HEK293T (cell line): Measurements from ENCODE around the gene TRAPPC11.

ENCODE experiments used
- CTCF ChIA-PET: fragments of 350-600 bp; formaldehyde crosslinking; extraction: SDS; loops from one replicate; lab custom pipeline; 2021; ENCODE audit warnings: antibody characterized with exemption, inconsistent platforms; lab: Yijun Ruan, JAX
- POLR2A ChIA-PET: fragments of 350-600 bp; formaldehyde crosslinking; extraction: SDS; loops from one replicate; lab custom pipeline; 2020; ENCODE audit warnings: antibody characterized with exemption, inconsistent platforms; lab: Yijun Ruan, JAX
- DNase-seq: peaks from one replicate; pipeline ENCODE4 v3.0.0; 2012; ENCODE audit warnings: mixed read lengths; ENCODE audit errors: extremely low spot score
- ARNT ChIP-seq: fragments of 450-650 bp; IDR thresholded peaks from 2 replicates; pipeline ENCODE4 v1.6.1; 2017; ENCODE audit warnings: mild to moderate bottlenecking
- BHLHE40 ChIP-seq: fragments of 450-650 bp; IDR thresholded peaks from 2 replicates; pipeline ENCODE4 v1.6.1; 2016; ENCODE audit warnings: mild to moderate bottlenecking, moderate library complexity, borderline replicate concordance
- CTBP1 ChIP-seq: fragments of 450-650 bp; IDR thresholded peaks from 2 replicates; pipeline ENCODE4 v1.6.1; 2016; ENCODE audit warnings: borderline replicate concordance
- ELF4 ChIP-seq: fragments of 450-650 bp; IDR thresholded peaks from 2 replicates; pipeline ENCODE4 v1.6.1; 2017; ENCODE audit warnings: antibody characterized with exemption
- FOXA1 ChIP-seq: fragments of 450-650 bp; IDR thresholded peaks from 2 replicates; pipeline ENCODE4 v1.6.1; 2016; ENCODE audit warnings: mild to moderate bottlenecking
- FOXK2 ChIP-seq: fragments of 450-650 bp; IDR thresholded peaks from 2 replicates; pipeline ENCODE4 v1.6.1; 2016; ENCODE audit warnings: mild to moderate bottlenecking
- FOXM1 ChIP-seq: fragments of 450-650 bp; IDR thresholded peaks from 2 replicates; pipeline ENCODE4 v1.6.1; 2017; ENCODE audit warnings: mild to moderate bottlenecking, borderline replicate concordance
- HDGF ChIP-seq: fragments of 450-650 bp; IDR thresholded peaks from 2 replicates; pipeline ENCODE4 v1.6.1; 2017; ENCODE audit warnings: antibody characterized with exemption, borderline replicate concordance
- L3MBTL2 ChIP-seq: fragments of 450-650 bp; conservative IDR thresholded peaks from 2 replicates; pipeline ENCODE4 v1.6.1; 2016; ENCODE audit warnings: mild to moderate bottlenecking
- LEF1 ChIP-seq: fragments of 450-650 bp; IDR thresholded peaks from 2 replicates; pipeline ENCODE4 v1.6.1; 2017; ENCODE audit warnings: mild to moderate bottlenecking, borderline replicate concordance
- NFRKB ChIP-seq: fragments of 450-650 bp; IDR thresholded peaks from 2 replicates; pipeline ENCODE4 v1.6.1; 2016; ENCODE audit warnings: mild to moderate bottlenecking, moderate library complexity
- SP1 ChIP-seq: fragments of 450-650 bp; IDR thresholded peaks from 2 replicates; pipeline ENCODE4 v1.6.1; 2017
- SUZ12 ChIP-seq: fragments of 450-650 bp; IDR thresholded peaks from 2 replicates; pipeline ENCODE4 v1.6.1; 2016; ENCODE audit warnings: mild to moderate bottlenecking
- TARDBP ChIP-seq: fragments of 450-650 bp; IDR thresholded peaks from 2 replicates; pipeline ENCODE4 v1.6.1; 2016
- ZNF384 ChIP-seq: fragments of 450-650 bp; IDR thresholded peaks from 2 replicates; pipeline ENCODE4 v1.6.1; 2016
- TF ChIP-seq, protein P1 (sequence below): fragments of 450-650 bp; IDR thresholded peaks from 2 replicates; pipeline ENCODE4 v1.6.1; 2016

Gene TRAPPC11

GRCh38 chr4:183670251-183670650 lies 11.2 kb downstream of the TRAPPC11 start:
- POLR2A ChIA-PET, result no interaction called here
- CTCF ChIA-PET, result interaction anchor here (1.2 kb wide), 1 partner anchor 10 kb away, joined by 3 read pairs; no protein-coding TSS in a partner anchor

DNA sequence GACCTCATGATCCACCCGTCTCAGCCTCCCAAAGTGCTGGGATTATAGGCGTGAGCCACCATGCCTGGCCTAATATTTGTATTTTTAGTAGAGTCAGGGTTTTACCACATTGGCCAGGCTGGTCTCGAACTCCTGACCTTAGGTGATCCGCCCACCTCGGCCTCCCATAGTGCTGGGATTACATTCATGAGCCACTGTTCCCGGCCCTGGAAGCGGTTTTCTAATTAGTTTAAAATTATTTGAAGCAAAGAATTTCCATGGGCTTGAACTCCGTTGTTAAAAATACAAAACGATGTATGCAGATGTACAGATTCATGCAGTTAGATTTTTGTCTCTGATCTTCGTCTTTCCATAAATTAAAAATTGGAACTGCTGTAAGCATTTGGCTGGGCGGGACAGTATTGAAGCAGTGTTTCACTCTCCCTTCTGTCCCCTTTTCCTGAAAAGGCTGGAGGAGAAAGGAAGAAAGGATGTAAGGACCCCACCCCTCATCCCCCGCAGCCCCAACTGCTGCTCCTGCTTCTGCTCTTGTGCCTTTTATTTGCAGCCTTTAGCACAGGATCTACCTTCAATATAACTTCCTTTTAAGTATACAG lies 12.0 kb downstream of the TRAPPC11 start:
- ChIA-PET POLR2A (no interaction called here), CTCF (no interaction called here)
- TF ChIP-seq ELF4, result no peak
- TF ChIP-seq, protein P1, sequence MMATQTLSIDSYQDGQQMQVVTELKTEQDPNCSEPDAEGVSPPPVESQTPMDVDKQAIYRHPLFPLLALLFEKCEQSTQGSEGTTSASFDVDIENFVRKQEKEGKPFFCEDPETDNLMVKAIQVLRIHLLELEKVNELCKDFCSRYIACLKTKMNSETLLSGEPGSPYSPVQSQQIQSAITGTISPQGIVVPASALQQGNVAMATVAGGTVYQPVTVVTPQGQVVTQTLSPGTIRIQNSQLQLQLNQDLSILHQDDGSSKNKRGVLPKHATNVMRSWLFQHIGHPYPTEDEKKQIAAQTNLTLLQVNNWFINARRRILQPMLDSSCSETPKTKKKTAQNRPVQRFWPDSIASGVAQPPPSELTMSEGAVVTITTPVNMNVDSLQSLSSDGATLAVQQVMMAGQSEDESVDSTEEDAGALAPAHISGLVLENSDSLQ, result no peak
- no peak for DNase-seq

More at GRCh38 chr4:183670251-183670650, 11.2 kb downstream of the TRAPPC11 start:
- no peak for DNase-seq
- no peak for TF ChIP-seq ARNT
- TF ChIP-seq CTBP1, result no peak

DNA sequence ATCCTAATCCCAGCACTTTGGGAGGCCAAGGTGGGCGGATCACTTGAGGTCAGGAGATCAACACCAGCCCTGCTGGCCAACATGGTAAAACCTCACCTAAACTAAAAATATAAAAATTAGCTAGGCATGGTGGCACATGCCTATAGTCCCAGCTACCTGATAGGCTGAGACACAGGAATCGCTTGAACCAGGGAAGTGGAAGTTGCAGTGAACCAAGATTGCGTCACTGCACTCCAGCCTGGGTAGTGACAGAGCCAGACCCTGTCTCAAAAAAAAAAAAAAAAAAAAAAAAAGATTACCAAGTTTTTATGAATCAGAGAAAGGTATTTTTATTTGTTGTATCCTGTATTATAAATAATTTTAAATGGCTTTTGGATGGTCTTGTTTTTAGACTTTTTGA lies 15.1 kb downstream of the TRAPPC11 start:
- CTCF ChIA-PET, result no interaction called here
- no peak for DNase-seq
- POLR2A ChIA-PET, result no interaction called here
- no peak for TF ChIP-seq CTBP1
- TF ChIP-seq SP1, result no peak
- no peak for TF ChIP-seq BHLHE40
- TF ChIP-seq SUZ12, result no peak
- TF ChIP-seq TARDBP, result no peak
- TF ChIP-seq HDGF, result no peak
- no peak for TF ChIP-seq NFRKB
- no peak for TF ChIP-seq FOXM1
- TF ChIP-seq LEF1, result no peak
- TF ChIP-seq ELF4, result no peak
- TF ChIP-seq FOXK2, result no peak
- TF ChIP-seq, protein P1, result no peak
- TF ChIP-seq ARNT, result no peak
- TF ChIP-seq L3MBTL2, result no peak
- no peak for TF ChIP-seq ZNF384
- TF ChIP-seq FOXA1, result no peak

DNA sequence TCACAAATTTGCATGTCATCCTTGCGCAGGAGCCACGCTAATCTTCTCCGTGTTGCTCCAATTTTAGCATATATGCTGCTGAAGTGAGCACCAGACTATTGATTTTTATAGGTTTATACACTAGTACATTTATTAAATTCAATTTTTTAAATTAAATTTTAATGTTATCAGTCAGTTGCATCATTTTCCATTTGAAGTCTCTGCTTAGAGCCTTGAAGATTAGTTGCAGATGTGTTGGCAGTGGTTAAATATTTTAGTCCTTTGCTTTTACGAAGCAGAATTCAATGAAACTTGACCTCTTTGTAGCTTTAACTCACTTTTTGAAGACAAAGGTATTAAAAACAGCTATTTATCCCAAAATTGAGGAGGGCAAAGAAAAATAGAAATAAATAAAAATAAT lies 16.5 kb downstream of the TRAPPC11 start:
- no peak for DNase-seq
- POLR2A ChIA-PET, result no interaction called here
- TF ChIP-seq TARDBP, result no peak
- CTCF ChIA-PET, result interaction anchor here (0.5 kb wide), 1 partner anchor 201 kb away, joined by 3 read pairs; no protein-coding TSS in a partner anchor

DNA sequence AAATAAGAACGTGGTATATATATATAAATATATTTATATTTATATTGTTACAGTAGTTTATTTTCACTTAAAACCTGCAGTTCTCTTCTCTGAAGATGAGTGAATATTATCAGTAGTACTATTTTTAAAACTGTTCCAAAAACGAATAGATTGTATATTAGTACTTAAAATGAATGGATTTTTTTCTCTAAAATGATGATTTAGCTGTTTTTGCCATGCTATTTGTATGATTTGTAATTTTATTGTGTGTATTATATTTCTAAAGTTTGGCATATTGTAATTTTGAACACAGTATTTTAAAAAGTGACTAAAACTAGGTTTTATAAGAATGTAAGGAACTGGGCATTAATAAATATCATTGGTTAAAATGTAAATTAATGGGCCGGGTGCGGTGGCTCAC lies 22.0 kb downstream of the TRAPPC11 start:
- POLR2A ChIA-PET, result no interaction called here
- DNase-seq, result no peak
- TF ChIP-seq LEF1, result no peak

GRCh38 chr4:183686461-183686860 lies 27.4 kb downstream of the TRAPPC11 start:
- ChIA-PET POLR2A (no interaction called here), CTCF (no interaction called here)
- TF ChIP-seq ELF4, result no peak
- TF ChIP-seq ARNT, result no peak
- TF ChIP-seq SP1, result no peak
- TF ChIP-seq CTBP1, result no peak
- no peak for TF ChIP-seq FOXA1
- TF ChIP-seq, protein P1, result no peak
- no peak for TF ChIP-seq LEF1
- no peak for TF ChIP-seq HDGF
- TF ChIP-seq BHLHE40, result no peak
- no peak for TF ChIP-seq NFRKB
- no peak for TF ChIP-seq FOXM1
- no peak for TF ChIP-seq SUZ12
- TF ChIP-seq ZNF384, result no peak
- no peak for TF ChIP-seq L3MBTL2
- TF ChIP-seq TARDBP, result no peak
- no peak for TF ChIP-seq FOXK2
- no peak for DNase-seq

More for the DNA sequence above, 22.0 kb downstream of the TRAPPC11 start:
- CTCF ChIA-PET, result no interaction called here

DNA sequence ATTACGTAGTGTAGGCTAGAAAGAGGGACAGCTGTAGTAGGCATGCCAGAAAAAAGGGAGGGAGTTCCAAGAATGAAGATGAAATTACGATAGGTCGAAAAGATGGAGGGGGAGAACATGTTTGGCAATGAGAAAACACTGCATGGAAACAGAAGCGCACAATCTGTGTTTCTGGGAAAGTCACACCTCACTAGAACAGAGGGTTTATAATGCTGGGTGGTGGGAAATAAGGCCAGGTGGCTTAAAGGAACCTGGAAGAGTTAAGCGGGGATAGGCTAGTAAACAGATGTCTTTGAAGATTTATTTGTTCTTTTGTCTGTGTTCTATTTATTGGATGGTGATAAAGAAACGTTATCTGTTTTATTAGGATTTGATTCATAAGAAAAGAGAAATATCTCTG lies 29.1 kb downstream of the TRAPPC11 start:
- TF ChIP-seq FOXM1 (no peak), SUZ12 (no peak), HDGF (no peak), BHLHE40 (no peak), ARNT (no peak), FOXA1 (no peak)
- TF ChIP-seq, protein P1, result no peak
- no peak for DNase-seq
- POLR2A ChIA-PET, result no interaction called here
- CTCF ChIA-PET, result no interaction called here
